Right lobe of liver (tissue), 6 donors: ENCODE results near the gene LRRC38. TPM values are rescaled to one million over a fixed set of nuclear protein-coding genes. Genes with fewer than 3 reads are reported as not detected.

Source experiments
- ATAC-seq, 4 donors: fragments of 200-7000 bp; cut with Tn5 transposase; one replicate each; pipeline ENCODE4 v1.9.1; 2020; ENCODE audit warnings: mild to moderate bottlenecking in 4 of 4, moderate library complexity in 4 of 4
- DNase-seq, 3 donors: peaks; one replicate each; pipeline ENCODE4 v3.0.0-alpha.2; 2020
- H3K27ac ChIP-seq, 3 donors: fragments of 200-600 bp; one replicate each; pipeline ENCODE4 v1.8.0; 2022
- H3K27me3 ChIP-seq, 2 donors: fragments of 200-600 bp; one replicate each; pipeline ENCODE4 v1.8.0; 2022
- H3K36me3 ChIP-seq, 4 donors: fragments of 200-600 bp; sonication (generic) in 1 of 4; one replicate each; pipeline versions ENCODE4 v1.5.1 to v1.8.0; 2017 to 2022; ENCODE audit warnings: control low read depth in 1 of 4
- H3K4me1 ChIP-seq, 4 donors: fragments of 200-600 bp; sonication (generic) in 1 of 4; one replicate each; pipeline versions ENCODE4 v1.5.1 to v1.8.0; 2017 to 2022; ENCODE audit warnings: control low read depth in 1 of 4
- H3K4me3 ChIP-seq, 3 donors: fragments of 200-600 bp; one replicate each; pipeline ENCODE4 v1.8.0; 2022
- H3K9me3 ChIP-seq, 4 donors: fragments of 200-600 bp; sonication (generic) in 1 of 4; one replicate each; pipeline versions ENCODE4 v1.5.1 to v1.8.0; 2017 to 2022; ENCODE audit warnings: control low read depth in 1 of 4
- POLR2A ChIP-seq: fragments of 450-650 bp; IDR thresholded peaks from one replicate; pipeline ENCODE4 v1.6.1; 2017; ENCODE audit warnings: antibody characterized with exemption, mild to moderate bottlenecking
- WGBS: methylation state at CpG from one replicate; pipeline ENCODE4 v1.1.6; 2018; ENCODE audit warnings: low coverage, low lambda C conversion rate; ENCODE audit not compliant: insufficient coverage; ENCODE audit errors: missing lambda C conversion rate; 5-methylcytosine and 5-hydroxymethylcytosine counted together
- intact Hi-C, 2 donors: fragments of 100-400 bp; cut with DNase I; formaldehyde crosslinking; loops; one replicate each; pipeline versions ENCODE4 v1.11.2 to v1.14.1; 2022
- total RNA-seq, 6 experiments: library from RNA; depleted of rRNA in 2 of 6; stranded (reverse); fragments of >200 nt in 2 of 6; fragmentation: NEBNext Ultra II Directional in 3 of 6; extraction: Animal tissue kit (Norgen Biotek cat#: 25700) in 3 of 6; gene quantifications; one replicate each; pipeline versions ENCODE4 v1.1.0 to v1.2.4, GENCODE V29; 2016 to 2023
- TF ChIP-seq, protein P1 (sequence below), 4 donors: fragments of 200-600 bp in 3 of 4; fragments of 450-650 bp in 1 of 4; IDR thresholded peaks; one replicate each; pipeline versions ENCODE4 v1.5.1 to v1.8.0; 2016 to 2022; ENCODE audit warnings: antibody characterized with exemption in 4 of 4, mild to moderate bottlenecking in 2 of 4
- donor health status: DM: no; HTN: yes; CAD: no.
- donor health status: DM: no; HTN: no; CAD: no.
- donor health status: DM: no; HTN: no; CAD: no.
- donor health status: DM: no; HTN: yes; CAD: no.
- donor health status: DM: no; HTN: yes; CAD: no.

Gene LRRC38
- total RNA-seq, 6 experiments from 2014 or later, result not detected

DNA sequence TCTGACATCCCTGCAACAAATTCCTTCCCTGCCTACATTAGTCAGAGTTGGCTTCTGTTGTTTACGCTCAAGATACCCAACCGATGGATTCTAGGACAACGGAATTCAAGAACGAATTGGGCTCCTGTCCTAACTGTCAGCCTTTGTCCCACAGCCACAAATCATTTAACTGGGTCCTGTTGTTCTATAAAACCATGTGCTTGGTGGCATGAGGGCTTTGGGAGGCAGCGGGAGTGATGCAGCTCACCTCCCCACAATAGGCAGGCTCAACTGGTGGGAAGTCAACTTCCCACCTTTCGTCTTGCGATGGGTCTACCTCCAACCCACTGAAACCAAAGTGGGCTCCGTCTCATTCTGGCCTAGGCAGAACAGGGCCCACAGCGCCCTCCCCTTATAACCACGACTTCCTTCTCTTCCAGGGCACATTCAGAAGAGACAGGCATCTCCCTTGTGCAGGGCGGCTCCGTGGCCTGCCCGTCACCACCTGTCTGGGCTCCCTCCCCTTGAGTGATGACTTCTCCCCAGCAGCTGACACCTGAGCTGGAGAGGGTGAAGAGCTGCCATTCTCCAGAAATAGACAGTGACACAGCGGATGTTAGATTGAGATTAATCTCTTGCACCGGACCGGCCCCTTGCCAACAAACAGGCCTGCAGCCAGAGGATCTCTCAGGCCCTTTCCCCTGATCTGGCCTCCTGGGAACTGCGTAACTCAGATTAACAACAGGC lies 26.5 kb downstream of the LRRC38 start:
- ATAC-seq (no peak), DNase-seq (no peak)
- 59% methylated on average over 14 of the region's 17 CpGs for WGBS
- Histone ChIP-seq H3K4me3 (no peak overlapping the region), H3K36me3 (no peaks in the 10 kb centered on the region), H3K27me3 (no peaks in the 10 kb centered on the region), H3K9me3 (no peaks in the 10 kb centered on the region), H3K4me1 (no peaks in the 10 kb centered on the region), H3K27ac (no peak overlapping the region)
- intact Hi-C loops, result no loop called here
- no peak for TF ChIP-seq POLR2A
- TF ChIP-seq, protein P1, sequence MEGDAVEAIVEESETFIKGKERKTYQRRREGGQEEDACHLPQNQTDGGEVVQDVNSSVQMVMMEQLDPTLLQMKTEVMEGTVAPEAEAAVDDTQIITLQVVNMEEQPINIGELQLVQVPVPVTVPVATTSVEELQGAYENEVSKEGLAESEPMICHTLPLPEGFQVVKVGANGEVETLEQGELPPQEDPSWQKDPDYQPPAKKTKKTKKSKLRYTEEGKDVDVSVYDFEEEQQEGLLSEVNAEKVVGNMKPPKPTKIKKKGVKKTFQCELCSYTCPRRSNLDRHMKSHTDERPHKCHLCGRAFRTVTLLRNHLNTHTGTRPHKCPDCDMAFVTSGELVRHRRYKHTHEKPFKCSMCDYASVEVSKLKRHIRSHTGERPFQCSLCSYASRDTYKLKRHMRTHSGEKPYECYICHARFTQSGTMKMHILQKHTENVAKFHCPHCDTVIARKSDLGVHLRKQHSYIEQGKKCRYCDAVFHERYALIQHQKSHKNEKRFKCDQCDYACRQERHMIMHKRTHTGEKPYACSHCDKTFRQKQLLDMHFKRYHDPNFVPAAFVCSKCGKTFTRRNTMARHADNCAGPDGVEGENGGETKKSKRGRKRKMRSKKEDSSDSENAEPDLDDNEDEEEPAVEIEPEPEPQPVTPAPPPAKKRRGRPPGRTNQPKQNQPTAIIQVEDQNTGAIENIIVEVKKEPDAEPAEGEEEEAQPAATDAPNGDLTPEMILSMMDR (IDR thresholded peaks at IDR 0.05), result no peak

DNA sequence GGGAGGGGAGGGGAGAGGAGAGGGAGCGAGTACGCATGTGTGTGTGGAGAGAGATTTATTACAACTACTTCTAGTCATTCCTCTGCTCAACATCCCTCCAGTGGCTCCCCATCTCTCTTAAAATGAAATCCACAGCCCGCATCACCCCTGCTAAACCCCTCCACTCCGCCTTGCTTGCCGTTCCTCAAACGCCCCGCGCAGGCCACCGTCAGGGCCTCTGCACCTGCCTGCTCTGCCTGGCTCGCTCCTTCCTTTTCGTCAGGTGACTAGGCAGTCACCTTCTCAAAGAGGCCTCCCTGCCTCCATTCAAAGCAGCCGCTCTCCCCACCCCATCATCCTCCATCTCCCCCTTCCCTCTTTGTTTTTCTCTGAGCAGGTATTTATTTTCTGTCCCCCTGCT lies 29.9 kb downstream of the LRRC38 start:
- Histone ChIP-seq H3K27me3 (no peaks in the 10 kb centered on the region), H3K27ac (no peak overlapping the region), H3K9me3 (no peaks in the 10 kb centered on the region), H3K4me3 (no peak overlapping the region), H3K4me1 (no peaks in the 10 kb centered on the region), H3K36me3 (no peaks in the 10 kb centered on the region)
- TF ChIP-seq, protein P1 (IDR thresholded peaks at IDR 0.05), result no peak
- no peak for TF ChIP-seq POLR2A
- whole genome bisulfite sequencing, result 62% methylated on average over 2 of the region's 12 CpGs
- DNase-seq (no peak), ATAC-seq (no peak)
- intact Hi-C loops, result no loop called here

DNA sequence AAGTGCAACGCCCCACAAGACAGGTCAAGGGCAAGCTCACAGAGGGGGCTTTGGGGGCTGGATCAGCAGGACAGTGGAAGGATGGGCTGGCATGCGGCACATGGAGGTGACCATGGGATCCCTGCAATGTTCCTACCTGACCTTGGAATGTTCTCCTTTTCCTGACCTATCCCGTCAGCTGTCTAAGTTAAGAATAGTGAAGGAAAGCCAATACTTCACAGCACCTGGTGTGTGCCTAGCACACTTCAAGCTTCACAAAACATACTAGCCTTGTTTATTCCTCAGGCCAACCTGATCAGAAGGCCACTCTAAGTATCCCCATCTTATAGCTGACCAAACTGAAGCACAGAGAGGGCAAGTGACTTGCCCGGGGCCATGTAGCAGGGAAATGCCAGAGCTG lies 31.2 kb downstream of the LRRC38 start:
- H3K4me3 ChIP-seq, result no peak overlapping the region
- no peak for ATAC-seq
- H3K27me3 ChIP-seq, result no peaks in the 10 kb centered on the region
- H3K36me3 ChIP-seq, result no peaks in the 10 kb centered on the region
- H3K9me3 ChIP-seq, result no peaks in the 10 kb centered on the region
- no peak for DNase-seq
- H3K4me1 ChIP-seq, result no peaks in the 10 kb centered on the region
- TF ChIP-seq, protein P1 (IDR thresholded peaks at IDR 0.05), result no peak
- no peak for TF ChIP-seq POLR2A
- intact Hi-C loops, result no loop called here
- no peak overlapping the region for H3K27ac ChIP-seq
- WGBS, result 56% methylated on average over 2 of the region's 4 CpGs

GRCh38 chr1:13479171-13479856 lies 34.5 kb downstream of the LRRC38 start:
- ATAC-seq (no peak), DNase-seq (no peak)
- Histone ChIP-seq H3K4me1 (no peaks in the 10 kb centered on the region), H3K27ac (no peak overlapping the region), H3K4me3 (no peak overlapping the region), H3K27me3 (no peaks in the 10 kb centered on the region), H3K9me3 (no peaks in the 10 kb centered on the region), H3K36me3 (no peaks in the 10 kb centered on the region)
- TF ChIP-seq, protein P1 (IDR thresholded peaks at IDR 0.05), result no peak
- no peak for TF ChIP-seq POLR2A
- WGBS, result 62% methylated on average over 11 of the region's 11 CpGs
- intact Hi-C loops, result no loop called here
